WTC11 (cell line): Measurements from ENCODE around the gene HBG1. TPM values are rescaled to one million over a fixed set of nuclear protein-coding genes. Genes with fewer than 3 reads are reported as not detected.

ENCODE experiments used
- ATAC-seq: fragments of 200-7000 bp; cut with Tn5 transposase; 2 replicates; pipeline ENCODE4 v1.10.0; 2021; ENCODE audit warnings: mild to moderate bottlenecking, moderate library complexity
- CTCF ChIA-PET: fragments of 300-600 bp; sonication (Branson Sonifier 250); formaldehyde crosslinking; loops from one replicate; lab custom pipeline; 2021; ENCODE audit warnings: antibody characterized with exemption; lab: Charles Lee
- POLR2A ChIA-PET: fragments of 350-600 bp; sonication (Branson Sonifier 250); formaldehyde crosslinking; loops from one replicate; lab custom pipeline; 2021; ENCODE audit warnings: antibody characterized with exemption; lab: Charles Lee
- DNase-seq: peaks from one replicate; pipeline ENCODE4 v3.0.0; 2021; ENCODE audit warnings: low spot score
- H3K27ac Mint-ChIP-seq: 2 replicates; pipeline ENCODE4 v1.8.0; 2021; ENCODE audit warnings: mixed read lengths
- H3K27me3 Mint-ChIP-seq: 2 replicates; pipeline ENCODE4 v1.8.0; 2021; ENCODE audit warnings: low read depth, mild to moderate bottlenecking, moderate library complexity, mixed read lengths
- H3K36me3 Mint-ChIP-seq: 2 replicates; pipeline ENCODE4 v1.8.0; 2021; ENCODE audit warnings: mixed read lengths
- H3K4me1 Mint-ChIP-seq: 2 replicates; pipeline ENCODE4 v1.8.0; 2022; ENCODE audit warnings: mixed read lengths
- H3K4me3 Mint-ChIP-seq: 2 replicates; pipeline ENCODE4 v1.8.0; 2021; ENCODE audit warnings: mild to moderate bottlenecking, moderate library complexity, mixed read lengths
- H3K9me3 Mint-ChIP-seq: 2 replicates; pipeline ENCODE4 v1.8.0; 2021; ENCODE audit warnings: mixed read lengths
- ATF2 ChIP-seq: sonication (generic); formaldehyde crosslinking; IDR thresholded peaks from 2 replicates; pipeline ENCODE4 v1.8.1; 2022; ENCODE audit warnings: low read depth, missing genetic modification reagents, borderline replicate concordance
- ATF3 ChIP-seq: sonication (generic); formaldehyde crosslinking; conservative IDR thresholded peaks from 2 replicates; pipeline ENCODE4 v1.8.1; 2022; ENCODE audit warnings: mild to moderate bottlenecking, missing genetic modification reagents
- CREM ChIP-seq: sonication (generic); formaldehyde crosslinking; IDR thresholded peaks from 2 replicates; pipeline ENCODE4 v1.8.1; 2022; ENCODE audit warnings: mild to moderate bottlenecking, missing genetic modification reagents, moderate library complexity
- E2F4 ChIP-seq: sonication (generic); formaldehyde crosslinking; IDR thresholded peaks from 2 replicates; pipeline ENCODE4 v1.8.1; 2022; ENCODE audit warnings: low read depth, mild to moderate bottlenecking, moderate library complexity, missing genetic modification reagents, borderline replicate concordance
- E2F5 ChIP-seq: sonication (generic); formaldehyde crosslinking; IDR thresholded peaks from 2 replicates; pipeline ENCODE4 v1.8.1; 2022; ENCODE audit warnings: mild to moderate bottlenecking, moderate library complexity, missing genetic modification reagents
- FOXJ3 ChIP-seq: sonication (generic); formaldehyde crosslinking; IDR thresholded peaks from 2 replicates; pipeline ENCODE4 v1.9.0; 2021; ENCODE audit warnings: missing genetic modification reagents, mild to moderate bottlenecking, borderline replicate concordance
- FOXK1 ChIP-seq: sonication (generic); formaldehyde crosslinking; IDR thresholded peaks from 2 replicates; pipeline ENCODE4 v1.8.0; 2022; ENCODE audit warnings: mild to moderate bottlenecking, moderate library complexity, missing genetic modification reagents
- GABPB1 ChIP-seq: sonication (generic); formaldehyde crosslinking; IDR thresholded peaks from 2 replicates; pipeline ENCODE4 v1.8.1; 2023; ENCODE audit warnings: mild to moderate bottlenecking, missing genetic modification reagents
- IRF1 ChIP-seq: sonication (generic); formaldehyde crosslinking; IDR thresholded peaks from 2 replicates; pipeline ENCODE4 v1.8.0; 2023; ENCODE audit warnings: missing genetic modification reagents
- MXD4 ChIP-seq: fragments of 250-450 bp; sonication (Bioruptor Pico); IDR thresholded peaks from 2 replicates; pipeline ENCODE4 v1.8.0; 2021; ENCODE audit warnings: mild to moderate bottlenecking, moderate library complexity, borderline replicate concordance
- NR2C2 ChIP-seq: sonication (generic); formaldehyde crosslinking; IDR thresholded peaks from 2 replicates; pipeline ENCODE4 v1.8.0; 2022; ENCODE audit warnings: mild to moderate bottlenecking, missing genetic modification reagents
- NR3C1 ChIP-seq: sonication (generic); formaldehyde crosslinking; conservative IDR thresholded peaks from 2 replicates; pipeline ENCODE4 v1.8.1; 2023; ENCODE audit warnings: low read depth, mild to moderate bottlenecking, missing genetic modification reagents
- PRDM15 ChIP-seq: sonication (generic); formaldehyde crosslinking; IDR thresholded peaks from 2 replicates; pipeline ENCODE4 v1.8.0; 2022; ENCODE audit warnings: missing genetic modification reagents
- PRRX2 ChIP-seq: fragments of 250-450 bp; sonication (Bioruptor Pico); IDR thresholded peaks from 2 replicates; pipeline ENCODE4 v1.8.0; 2021; ENCODE audit warnings: mild to moderate bottlenecking
- SOX15 ChIP-seq: fragments of 250-450 bp; sonication (Bioruptor Pico); IDR thresholded peaks from 2 replicates; pipeline ENCODE4 v1.9.0; 2021; ENCODE audit warnings: mild to moderate bottlenecking
- SP1 ChIP-seq: sonication (generic); formaldehyde crosslinking; conservative IDR thresholded peaks from 2 replicates; pipeline ENCODE4 v1.8.1; 2022; ENCODE audit warnings: missing genetic modification reagents
- USF1 ChIP-seq: sonication (generic); formaldehyde crosslinking; IDR thresholded peaks from 2 replicates; pipeline ENCODE4 v1.8.0; 2022; ENCODE audit warnings: mild to moderate bottlenecking, missing genetic modification reagents
- ZNF121 ChIP-seq: sonication (generic); formaldehyde crosslinking; IDR thresholded peaks from 2 replicates; pipeline ENCODE4 v1.8.0; 2023; ENCODE audit warnings: missing genetic modification reagents
- ZNF232 ChIP-seq: sonication (generic); formaldehyde crosslinking; IDR thresholded peaks from 2 replicates; pipeline ENCODE4 v1.8.0; 2022; ENCODE audit warnings: mild to moderate bottlenecking, missing genetic modification reagents
- ZNF396 ChIP-seq: fragments of 250-450 bp; sonication (Bioruptor Pico); IDR thresholded peaks from 2 replicates; pipeline ENCODE4 v1.8.0; 2021; ENCODE audit warnings: mild to moderate bottlenecking, moderate library complexity, borderline replicate concordance
- total RNA-seq: library from RNA; stranded (reverse); gene quantifications from 3 replicates; pipeline ENCODE4 v1.2.3, GENCODE V29; 2021

HBG1 gene
- total RNA-seq, 1 experiment from 2014 or later = 3.4 TPM

- no peak for TF ChIP-seq PRDM15 (CRISPR knock-in tag)
Measured at GRCh38 chr11:5243816-5244180, 5.9 kb downstream of the HBG1 start (continued).

- no peak overlapping the region for H3K27ac Mint-ChIP-seq
- DNase-seq = no peak
- H3K36me3 Mint-ChIP-seq = no peaks in the 10 kb centered on the region
- no peak overlapping the region for H3K4me3 Mint-ChIP-seq
- H3K4me1 Mint-ChIP-seq = no peaks in the 10 kb centered on the region
- POLR2A ChIA-PET = no interaction called here
- CTCF ChIA-PET = no interaction called here
- H3K27me3 Mint-ChIP-seq = no peaks in the 10 kb centered on the region; the same call in 1 of the 2 replicates
- no peak for ATAC-seq
- no peak for TF ChIP-seq IRF1 (CRISPR knock-in tag)
- no peak for TF ChIP-seq FOXK1 (CRISPR knock-in tag)
- TF ChIP-seq PRDM15 (CRISPR knock-in tag) = no peak
- no peak for TF ChIP-seq SP1 (CRISPR knock-in tag)
- TF ChIP-seq FOXJ3 (CRISPR knock-in tag) = no peak
- no peak for TF ChIP-seq CREM (CRISPR knock-in tag)
- no peak for TF ChIP-seq GABPB1 (CRISPR knock-in tag)
- TF ChIP-seq NR2C2 (CRISPR knock-in tag) = no peak
- no peak for TF ChIP-seq SOX15 (CRISPR knock-in tag)
- no peak for TF ChIP-seq PRRX2 (CRISPR knock-in tag)
- TF ChIP-seq ATF2 (CRISPR knock-in tag) = no peak
- TF ChIP-seq ZNF396 = no peak
- TF ChIP-seq ZNF232 (CRISPR knock-in tag) = no peak
- TF ChIP-seq MXD4 (CRISPR knock-in tag) = no peak
- TF ChIP-seq E2F4 = no peak
- no peak for TF ChIP-seq ATF3 (CRISPR knock-in tag)
- TF ChIP-seq E2F5 (CRISPR knock-in tag) = no peak
- no peak for TF ChIP-seq ZNF121 (CRISPR knock-in tag)
- no peak for TF ChIP-seq USF1 (CRISPR knock-in tag)
- TF ChIP-seq NR3C1 (CRISPR knock-in tag) = no peak
- TF ChIP-seq, all 79 proteins: peak for 0
- H3K9me3 Mint-ChIP-seq = no peaks in the 10 kb centered on the region
Measured at GRCh38 chr11:5242933-5243815, 6.5 kb downstream of the HBG1 start.
